Keratinocyte (primary cell): Measurements from ENCODE around the gene DEPDC7. TPM values are rescaled to one million over a fixed set of nuclear protein-coding genes. Genes with fewer than 3 reads are reported as not detected.

Source experiments
- DNase-seq: peaks from one replicate; pipeline ENCODE4 v3.0.0-alpha.2; 2011; ENCODE audit warnings: low read depth, missing footprints, low spot score
- FAIRE-seq: peaks from 2 replicates; lab custom pipeline; 2011; peaks lifted over from hg19 to GRCh38; lab: Jason Lieb, UNC
- H2AFZ ChIP-seq: 2 replicates; pipeline ENCODE4 v1.6.0; 2012; ENCODE audit warnings: low read length, control low read depth, inconsistent platforms; ENCODE audit not compliant: control insufficient read depth
- H3K27ac ChIP-seq: 2 replicates; pipeline ENCODE4 v1.5.1; 2011; ENCODE audit warnings: low read length; ENCODE audit not compliant: control insufficient read depth, insufficient read depth
- H3K27me3 ChIP-seq: 3 replicates; pipeline ENCODE4 v1.6.0; 2011; ENCODE audit warnings: low read length; ENCODE audit not compliant: control insufficient read depth, insufficient read depth; ENCODE audit errors: extremely low read depth
- H3K36me3 ChIP-seq, 2 experiments: 2 replicates in 1 of 2; 3 replicates in 1 of 2; pipeline ENCODE4 v1.5.1; 2011; ENCODE audit warnings: low read length in 2 of 2, mild to moderate bottlenecking in 1 of 2; ENCODE audit not compliant: control insufficient read depth in 2 of 2, insufficient read depth in 2 of 2; ENCODE audit errors: extremely low read depth in 1 of 2
- H3K4me1 ChIP-seq: 3 replicates; pipeline ENCODE4 v1.5.1; 2011; ENCODE audit warnings: low read length; ENCODE audit not compliant: control insufficient read depth, insufficient read depth; ENCODE audit errors: extremely low read depth
- H3K4me2 ChIP-seq: 3 replicates; pipeline ENCODE4 v1.6.0; 2011; ENCODE audit warnings: low read depth, low read length; ENCODE audit not compliant: control insufficient read depth, insufficient read depth; ENCODE audit errors: extremely low read depth
- H3K4me3 ChIP-seq, 3 experiments: fragments of 200-600 bp in 1 of 3; sonication (generic) in 1 of 3; 2 replicates in 2 of 3; 3 replicates in 1 of 3; pipeline ENCODE4 v1.5.1; 2011 to 2016; ENCODE audit warnings: low read length in 3 of 3, mild to moderate bottlenecking in 3 of 3, control low read depth in 2 of 3, inconsistent platforms in 1 of 3, low read depth in 1 of 3, mixed read lengths in 1 of 3, mixed run types in 1 of 3, moderate library complexity in 1 of 3; ENCODE audit not compliant: control insufficient read depth in 2 of 3, insufficient read depth in 2 of 3; ENCODE audit errors: extremely low read depth in 1 of 3
- H3K79me2 ChIP-seq: 2 replicates; pipeline ENCODE4 v1.6.0; 2012; ENCODE audit warnings: low read length; ENCODE audit not compliant: control insufficient read depth, insufficient read depth
- H3K9ac ChIP-seq: 3 replicates; pipeline ENCODE4 v1.6.0; 2011; ENCODE audit warnings: low read length; ENCODE audit not compliant: control insufficient read depth, insufficient read depth; ENCODE audit errors: extremely low read depth
- H3K9me1 ChIP-seq: 3 replicates; pipeline ENCODE4 v1.6.0; 2011; ENCODE audit warnings: low read length; ENCODE audit not compliant: control insufficient read depth, insufficient read depth; ENCODE audit errors: extremely low read depth
- H3K9me3 ChIP-seq: 2 replicates; pipeline ENCODE4 v1.5.1; 2012; ENCODE audit warnings: low read depth, low read length; ENCODE audit not compliant: control insufficient read depth
- H4K20me1 ChIP-seq: 3 replicates; pipeline ENCODE4 v1.6.0; 2011; ENCODE audit warnings: low read length; ENCODE audit not compliant: control insufficient read depth, insufficient read depth; ENCODE audit errors: extremely low read depth
- EZH2 ChIP-seq: IDR thresholded peaks from one replicate; pipeline ENCODE4 v1.6.1; 2012; ENCODE audit warnings: inconsistent platforms, mild to moderate bottlenecking, low read length, moderate library complexity
- dilution Hi-C: fragments of 300-500 bp; cut with MboI; formaldehyde crosslinking; loops from one replicate; pipeline ENCODE4 v1.7.0; 2020; ENCODE audit warnings: low sequenced_read_pairs; ENCODE audit not compliant: extremely low pct_ligation_motif_present
- polyA plus RNA-seq, 5 experiments: library from polyadenylated mRNA; depleted of rRNA in 3 of 5; stranded (reverse) in 3 of 5; stranded (forward) in 1 of 5; unstranded in 1 of 5; fragments of >200 nt; gene quantifications; 1 replicate in 1 of 5; 2 replicates in 3 of 5; 3 replicates in 1 of 5; pipeline versions ENCODE4 v1.2.1 to v1.2.3, GENCODE V29; 2011 to 2012; ENCODE audit warnings: missing spikeins in 2 of 5, low read depth in 1 of 5, low replicate concordance in 1 of 5
- TF ChIP-seq, protein P1 (sequence below), 3 experiments: IDR thresholded peaks in 1 of 3; conservative IDR thresholded peaks in 1 of 3; optimal IDR thresholded peaks in 1 of 3; 2 replicates in 2 of 3; 3 replicates in 1 of 3; pipeline versions ENCODE3 to v1.5.1; 2011; ENCODE audit warnings: low read length in 3 of 3, mild to moderate bottlenecking in 3 of 3, moderate library complexity in 2 of 3, control low read depth in 1 of 3, inconsistent platforms in 1 of 3; ENCODE audit not compliant: insufficient read depth in 2 of 3; ENCODE audit errors: extremely low read depth in 1 of 3

Gene DEPDC7
- polyA plus RNA-seq, 1 donor (not counting 4 experiments of a cell fraction or from before 2014, with no cell fraction given), result 29.8 TPM

- Histone ChIP-seq H3K27me3 (no peaks in the 10 kb centered on the region), H3K36me3 (peaks cover 0 to 2% of the 10 kb centered on the region in 2 experiments), H3K79me2 (no peaks in the 10 kb centered on the region), H2AFZ (no peak overlapping the region), H3K4me1 (no peaks in the 10 kb centered on the region), H3K4me3 (no peak overlapping the region), H3K9me1 (no peaks in the 10 kb centered on the region), H4K20me1 (no peaks in the 10 kb centered on the region), H3K4me2 (no peak overlapping the region), H3K9ac (no peak overlapping the region), H3K9me3 (no peaks in the 10 kb centered on the region), H3K27ac (no peak overlapping the region)
- no peak for DNase-seq
- no peak for TF ChIP-seq EZH2
- TF ChIP-seq, protein P1, sequence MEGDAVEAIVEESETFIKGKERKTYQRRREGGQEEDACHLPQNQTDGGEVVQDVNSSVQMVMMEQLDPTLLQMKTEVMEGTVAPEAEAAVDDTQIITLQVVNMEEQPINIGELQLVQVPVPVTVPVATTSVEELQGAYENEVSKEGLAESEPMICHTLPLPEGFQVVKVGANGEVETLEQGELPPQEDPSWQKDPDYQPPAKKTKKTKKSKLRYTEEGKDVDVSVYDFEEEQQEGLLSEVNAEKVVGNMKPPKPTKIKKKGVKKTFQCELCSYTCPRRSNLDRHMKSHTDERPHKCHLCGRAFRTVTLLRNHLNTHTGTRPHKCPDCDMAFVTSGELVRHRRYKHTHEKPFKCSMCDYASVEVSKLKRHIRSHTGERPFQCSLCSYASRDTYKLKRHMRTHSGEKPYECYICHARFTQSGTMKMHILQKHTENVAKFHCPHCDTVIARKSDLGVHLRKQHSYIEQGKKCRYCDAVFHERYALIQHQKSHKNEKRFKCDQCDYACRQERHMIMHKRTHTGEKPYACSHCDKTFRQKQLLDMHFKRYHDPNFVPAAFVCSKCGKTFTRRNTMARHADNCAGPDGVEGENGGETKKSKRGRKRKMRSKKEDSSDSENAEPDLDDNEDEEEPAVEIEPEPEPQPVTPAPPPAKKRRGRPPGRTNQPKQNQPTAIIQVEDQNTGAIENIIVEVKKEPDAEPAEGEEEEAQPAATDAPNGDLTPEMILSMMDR (optimal IDR thresholded peaks at IDR 0.05 in 1 of 3, IDR thresholded peaks at IDR 0.05 in 1 of 3, conservative IDR thresholded peaks at IDR 0.05 in 1 of 3; ENCODE audit: extremely low read depth in 1 of 3, insufficient read depth in 2 of 3, low read length in 3 of 3), result no peak
- dilution Hi-C loops, result no loop called here
- no peak for FAIRE-seq
Observed at GRCh38 chr11:32983506-32983905, 32.2 kb upstream of the DEPDC7 start.

- Histone ChIP-seq H3K4me1 (no peaks in the 10 kb centered on the region), H2AFZ (no peak overlapping the region), H3K36me3 (no peaks in the 10 kb centered on the region), H3K27ac (no peak overlapping the region), H3K9ac (no peak overlapping the region), H3K4me3 (no peak overlapping the region), H3K79me2 (no peaks in the 10 kb centered on the region), H3K9me3 (no peaks in the 10 kb centered on the region), H3K4me2 (no peak overlapping the region), H4K20me1 (no peaks in the 10 kb centered on the region), H3K27me3 (no peaks in the 10 kb centered on the region), H3K9me1 (no peaks in the 10 kb centered on the region)
- FAIRE-seq (no peak), DNase-seq (no peak)
- no peak for TF ChIP-seq EZH2
- TF ChIP-seq, protein P1 (optimal IDR thresholded peaks at IDR 0.05 in 1 of 3, IDR thresholded peaks at IDR 0.05 in 1 of 3, conservative IDR thresholded peaks at IDR 0.05 in 1 of 3; ENCODE audit: extremely low read depth in 1 of 3, insufficient read depth in 2 of 3, low read length in 3 of 3), result no peak
- dilution Hi-C loops, result no loop called here
Observed at GRCh38 chr11:32985600-32985999, 30.1 kb upstream of the DEPDC7 start.
